B cell (primary cell): Measurements from ENCODE around the gene TUBA4B. TPM values are rescaled to one million over a fixed set of nuclear protein-coding genes. Genes with fewer than 3 reads are reported as not detected.

Experiments used
- ATAC-seq: fragments of 200-7000 bp; cut with Tn5 transposase; one replicate; pipeline ENCODE4 v1.10.0; 2021; ENCODE audit warnings: low read depth, mild to moderate bottlenecking, moderate number of reproducible peaks, moderate library complexity
- CTCF ChIA-PET: fragments of 350-600 bp; sonication (Branson Sonifier 250); formaldehyde crosslinking; loops from one replicate; lab custom pipeline; 2021; ENCODE audit warnings: antibody characterized with exemption, inconsistent platforms; lab: Charles Lee
- POLR2A ChIA-PET: fragments of 350-600 bp; sonication (Branson Sonifier 250); formaldehyde crosslinking; loops from one replicate; lab custom pipeline; 2021; ENCODE audit warnings: antibody characterized with exemption; lab: Charles Lee
- DNase-seq: peaks from one replicate; pipeline ENCODE4 v3.0.0; 2013
- H2AFZ ChIP-seq: 2 replicates; pipeline ENCODE4 v1.6.1; 2012; ENCODE audit warnings: mild to moderate bottlenecking, low read depth, low read length; ENCODE audit not compliant: insufficient read depth, poor library complexity, severe bottlenecking
- H3K27ac ChIP-seq, 2 donors: 1 replicate in 1 of 2; 2 replicates in 1 of 2; pipeline ENCODE4 v1.5.1; 2012 to 2013; ENCODE audit warnings: low read length in 2 of 2, mild to moderate bottlenecking in 2 of 2, moderate library complexity in 1 of 2
- H3K27me3 ChIP-seq, 4 experiments: fragments of 200-600 bp in 1 of 4; sonication (generic) in 1 of 4; replicated peaks in 1 of 4; 1 replicate in 2 of 4; 2 replicates in 2 of 4; pipeline versions ENCODE4 v1.6.1 to v1.7.0; 2013 to 2016; ENCODE audit warnings: low read length in 3 of 4, mild to moderate bottlenecking in 2 of 4, mixed read lengths in 1 of 4, moderate library complexity in 1 of 4; ENCODE audit not compliant: insufficient read depth in 4 of 4, control insufficient read depth in 3 of 4; ENCODE audit errors: control extremely low read depth in 1 of 4
- H3K36me3 ChIP-seq, 2 experiments: replicated peaks in 1 of 2; 1 replicate in 1 of 2; 2 replicates in 1 of 2; pipeline versions ENCODE4 v1.6.1 to v1.7.1; 2013; ENCODE audit warnings: low read length in 1 of 2; ENCODE audit not compliant: insufficient read depth in 2 of 2, control insufficient read depth in 1 of 2; ENCODE audit errors: control extremely low read depth in 1 of 2, extremely low read depth in 1 of 2
- H3K4me1 ChIP-seq, 2 donors: fragments of 200-600 bp in 1 of 2; sonication (generic) in 1 of 2; 1 replicate in 1 of 2; 2 replicates in 1 of 2; pipeline versions ENCODE4 v1.5.1 to v1.6.1; 2013 to 2017; ENCODE audit warnings: low read length in 2 of 2; ENCODE audit not compliant: control insufficient read depth in 2 of 2, insufficient read depth in 2 of 2
- H3K4me2 ChIP-seq: replicated peaks from 2 replicates; pipeline ENCODE3; 2012; ENCODE audit warnings: mild to moderate bottlenecking, low read depth, low read length; ENCODE audit not compliant: poor library complexity, severe bottlenecking
- H3K4me3 ChIP-seq, 5 experiments: fragments of 200-600 bp in 1 of 5; sonication (generic) in 1 of 5; 1 replicate in 3 of 5; 2 replicates in 2 of 5; pipeline versions ENCODE4 v1.5.1 to v1.7.0; 2011 to 2016; ENCODE audit warnings: low read length in 4 of 5, mild to moderate bottlenecking in 4 of 5, low read depth in 2 of 5, control low read depth in 1 of 5, moderate library complexity in 1 of 5; ENCODE audit not compliant: insufficient read depth in 1 of 5; ENCODE audit errors: control extremely low read depth in 1 of 5, extremely low read depth in 1 of 5
- H3K79me2 ChIP-seq: fragments of 200-600 bp; sonication (generic); one replicate; pipeline ENCODE4 v1.6.0; 2016; ENCODE audit warnings: low read length; ENCODE audit not compliant: control insufficient read depth, insufficient read depth
- H3K9ac ChIP-seq: fragments of 200-600 bp; sonication (generic); 2 replicates; pipeline ENCODE4 v1.6.1; 2017; ENCODE audit warnings: mild to moderate bottlenecking, low read length, moderate library complexity
- H3K9me3 ChIP-seq, 3 donors: one replicate each; pipeline versions ENCODE4 v1.6.1 to v1.7.1; 2013; ENCODE audit warnings: low read length in 2 of 3; ENCODE audit not compliant: control insufficient read depth in 2 of 3, insufficient read depth in 1 of 3; ENCODE audit errors: control extremely low read depth in 1 of 3
- H4K20me1 ChIP-seq: 2 replicates; pipeline ENCODE4 v1.6.0; 2012; ENCODE audit warnings: mild to moderate bottlenecking, low read length; ENCODE audit not compliant: insufficient read depth, control insufficient read depth, poor library complexity, severe bottlenecking
- H3K27ac Mint-ChIP-seq: one replicate; pipeline ENCODE4 v1.8.0; 2021; ENCODE audit warnings: mixed read lengths
- H3K27me3 Mint-ChIP-seq: one replicate; pipeline ENCODE4 v1.8.0; 2021; ENCODE audit warnings: mixed read lengths
- H3K4me1 Mint-ChIP-seq: one replicate; pipeline ENCODE4 v1.8.0; 2021; ENCODE audit warnings: mixed read lengths
- H3K4me3 Mint-ChIP-seq: one replicate; pipeline ENCODE4 v1.8.0; 2021; ENCODE audit warnings: mixed read lengths
- H3K9me3 Mint-ChIP-seq: one replicate; pipeline ENCODE4 v1.8.0; 2022; ENCODE audit warnings: mixed read lengths; ENCODE audit not compliant: insufficient read depth
- EZH2 ChIP-seq: IDR thresholded peaks from 2 replicates; pipeline ENCODE4 v1.6.1; 2012; ENCODE audit warnings: borderline replicate concordance, low read depth, mild to moderate bottlenecking, moderate library complexity, low read length; ENCODE audit not compliant: insufficient read depth, poor library complexity, severe bottlenecking
- WGBS: methylation state at CpG from one replicate; pipeline ENCODE4 v1.1.5; 2013; ENCODE audit warnings: missing lambda C conversion rate; ENCODE audit not compliant: insufficient coverage; 5-methylcytosine and 5-hydroxymethylcytosine counted together
- intact Hi-C: fragments of 100-400 bp; cut with micrococcal nuclease; formaldehyde crosslinking; loops from one replicate; pipeline ENCODE4 v1.10.0; 2022
- polyA plus RNA-seq: library from polyadenylated mRNA; depleted of rRNA; stranded (reverse); fragments of >200 nt; gene quantifications from 2 replicates; pipeline ENCODE4 v1.2.3, GENCODE V29; 2012
- total RNA-seq, 2 donors: library from RNA; stranded (reverse); fragments of 120-200 nt in 1 of 2; gene quantifications; 1 replicate in 1 of 2; 2 replicates in 1 of 2; pipeline versions ENCODE4 v1.2.3 to v1.2.4, GENCODE V29; 2013 to 2022
- TF ChIP-seq, protein P1 (sequence below): fragments of 200-600 bp; IDR thresholded peaks from one replicate; pipeline ENCODE4 v1.8.0; 2022; ENCODE audit warnings: antibody characterized with exemption, mild to moderate bottlenecking

Gene TUBA4B
- total and polyA plus RNA-seq, 2 donors (not counting 1 experiment from before 2014, with no cell fraction given) = not detected

DNA sequence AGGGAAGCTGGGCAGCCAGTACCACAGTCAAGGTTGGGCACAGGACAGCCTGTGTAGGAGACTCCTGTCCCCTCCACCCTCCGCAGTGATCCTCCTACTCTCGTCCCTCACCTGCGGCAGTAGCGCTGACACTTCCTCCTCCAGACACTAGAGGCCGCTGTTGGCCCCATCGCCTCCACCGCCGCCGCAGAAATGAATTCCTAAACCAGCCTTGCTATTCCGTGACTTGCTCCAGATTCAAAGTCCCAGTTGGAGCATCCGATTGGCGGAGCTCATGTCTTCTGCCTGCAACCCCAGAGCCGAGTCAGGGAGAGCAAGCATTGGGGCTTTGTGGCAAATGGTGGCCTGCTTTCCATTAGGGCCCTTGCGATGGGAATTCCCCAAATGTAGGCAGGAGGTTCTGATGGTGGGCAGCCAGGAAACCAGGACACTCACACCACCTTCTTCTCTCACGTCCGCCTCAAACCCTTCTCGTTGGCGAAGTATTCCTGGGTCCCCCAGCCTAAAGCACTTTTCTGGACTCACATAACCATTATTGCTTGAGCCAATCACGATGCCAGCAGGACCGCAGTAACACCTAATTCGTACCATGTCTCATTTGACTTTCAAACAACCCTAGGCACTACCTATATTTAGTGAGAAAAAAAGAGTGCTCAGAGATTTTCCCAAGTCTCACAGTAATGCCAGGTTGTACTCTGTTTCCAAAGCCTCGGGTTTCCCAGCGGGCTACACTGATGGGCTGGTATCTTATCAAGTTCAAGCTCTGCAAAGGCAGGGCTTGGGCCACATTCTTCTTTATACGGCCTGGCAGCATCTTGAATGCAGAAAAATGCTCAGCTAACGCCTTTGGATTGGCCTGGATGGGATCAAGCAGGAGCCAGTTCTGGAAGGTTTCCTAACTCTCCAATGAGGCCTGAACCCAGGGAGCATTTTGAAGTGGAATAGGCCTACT lies 24.9 kb downstream of the TUBA4B start:
- Histone ChIP-seq H3K9me3 (no peaks in the 10 kb centered on the region), H3K27me3 (no peaks in the 10 kb centered on the region), H3K79me2 (peaks cover 36% of the 10 kb centered on the region), H3K27ac (peak overlapping the region; percentile 98 to 100), H3K4me3 (peak overlapping the region; percentile 46 to 77 (median 67)), H3K4me2 (peak overlapping the region; percentile 93), H3K4me1 (peaks cover 32 to 48% of the 10 kb centered on the region in 2 donors), H3K36me3 (peaks cover 2 to 29% of the 10 kb centered on the region in 2 experiments), H3K9ac (peak overlapping the region; percentile 65), H4K20me1 (peaks cover 24% of the 10 kb centered on the region), H2AFZ (peak overlapping the region; percentile 63)
- ChIA-PET POLR2A (interaction anchor here (0.6 to 7.2 kb wide), 17 partner anchors 16 to 404 kb away, joined by 3 to 106 read pairs (median 9); partner anchors contain the start of genes ABCB6, ANKZF1, ATG9A and CNPPD1), CTCF (interaction anchor here (0.9 to 15.8 kb wide), 21 partner anchors 9 to 618 kb away, joined by 3 to 239 read pairs (median 7); partner anchors contain the start of genes ANKZF1, ATG9A, BCS1L and CNPPD1)
- DNase-seq (peak; percentile 88), ATAC-seq (peak; percentile 15)
- TF ChIP-seq EZH2 = no peak
- TF ChIP-seq, protein P1, sequence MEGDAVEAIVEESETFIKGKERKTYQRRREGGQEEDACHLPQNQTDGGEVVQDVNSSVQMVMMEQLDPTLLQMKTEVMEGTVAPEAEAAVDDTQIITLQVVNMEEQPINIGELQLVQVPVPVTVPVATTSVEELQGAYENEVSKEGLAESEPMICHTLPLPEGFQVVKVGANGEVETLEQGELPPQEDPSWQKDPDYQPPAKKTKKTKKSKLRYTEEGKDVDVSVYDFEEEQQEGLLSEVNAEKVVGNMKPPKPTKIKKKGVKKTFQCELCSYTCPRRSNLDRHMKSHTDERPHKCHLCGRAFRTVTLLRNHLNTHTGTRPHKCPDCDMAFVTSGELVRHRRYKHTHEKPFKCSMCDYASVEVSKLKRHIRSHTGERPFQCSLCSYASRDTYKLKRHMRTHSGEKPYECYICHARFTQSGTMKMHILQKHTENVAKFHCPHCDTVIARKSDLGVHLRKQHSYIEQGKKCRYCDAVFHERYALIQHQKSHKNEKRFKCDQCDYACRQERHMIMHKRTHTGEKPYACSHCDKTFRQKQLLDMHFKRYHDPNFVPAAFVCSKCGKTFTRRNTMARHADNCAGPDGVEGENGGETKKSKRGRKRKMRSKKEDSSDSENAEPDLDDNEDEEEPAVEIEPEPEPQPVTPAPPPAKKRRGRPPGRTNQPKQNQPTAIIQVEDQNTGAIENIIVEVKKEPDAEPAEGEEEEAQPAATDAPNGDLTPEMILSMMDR = peak; percentile 98
- peak overlapping the region; percentile 96 for H3K27ac Mint-ChIP-seq
- H3K9me3 Mint-ChIP-seq = no peaks in the 10 kb centered on the region
- intact Hi-C loops = loop anchor here (2.0 to 10.0 kb wide), 5 partner anchors 33 to 397 kb away; partner anchors contain the start of genes GLB1L, GMPPA, STK11IP and STK16
- peaks cover 52% of the 10 kb centered on the region for H3K4me1 Mint-ChIP-seq
- 13% methylated on average over 23 of the region's 25 CpGs for WGBS
- no peaks in the 10 kb centered on the region for H3K27me3 Mint-ChIP-seq
- peak overlapping the region; percentile 92 for H3K4me3 Mint-ChIP-seq
